HG02571 (cell line): ENCODE data around the gene TMEM232.
"Not testable (repeated sequence)": the region's sequence is repeated elsewhere in the genome, so short reads cannot be mapped to it uniquely, and the experiment has no call there.

ENCODE experiments used
- ATAC-seq: cut with Tn5 transposase; IDR thresholded peaks from one replicate; pipeline ENCODE4 v1.9.1; 2021; ENCODE audit warnings: mild to moderate bottlenecking, moderate library complexity; ENCODE audit not compliant: unreplicated experiment

Gene TMEM232

DNA sequence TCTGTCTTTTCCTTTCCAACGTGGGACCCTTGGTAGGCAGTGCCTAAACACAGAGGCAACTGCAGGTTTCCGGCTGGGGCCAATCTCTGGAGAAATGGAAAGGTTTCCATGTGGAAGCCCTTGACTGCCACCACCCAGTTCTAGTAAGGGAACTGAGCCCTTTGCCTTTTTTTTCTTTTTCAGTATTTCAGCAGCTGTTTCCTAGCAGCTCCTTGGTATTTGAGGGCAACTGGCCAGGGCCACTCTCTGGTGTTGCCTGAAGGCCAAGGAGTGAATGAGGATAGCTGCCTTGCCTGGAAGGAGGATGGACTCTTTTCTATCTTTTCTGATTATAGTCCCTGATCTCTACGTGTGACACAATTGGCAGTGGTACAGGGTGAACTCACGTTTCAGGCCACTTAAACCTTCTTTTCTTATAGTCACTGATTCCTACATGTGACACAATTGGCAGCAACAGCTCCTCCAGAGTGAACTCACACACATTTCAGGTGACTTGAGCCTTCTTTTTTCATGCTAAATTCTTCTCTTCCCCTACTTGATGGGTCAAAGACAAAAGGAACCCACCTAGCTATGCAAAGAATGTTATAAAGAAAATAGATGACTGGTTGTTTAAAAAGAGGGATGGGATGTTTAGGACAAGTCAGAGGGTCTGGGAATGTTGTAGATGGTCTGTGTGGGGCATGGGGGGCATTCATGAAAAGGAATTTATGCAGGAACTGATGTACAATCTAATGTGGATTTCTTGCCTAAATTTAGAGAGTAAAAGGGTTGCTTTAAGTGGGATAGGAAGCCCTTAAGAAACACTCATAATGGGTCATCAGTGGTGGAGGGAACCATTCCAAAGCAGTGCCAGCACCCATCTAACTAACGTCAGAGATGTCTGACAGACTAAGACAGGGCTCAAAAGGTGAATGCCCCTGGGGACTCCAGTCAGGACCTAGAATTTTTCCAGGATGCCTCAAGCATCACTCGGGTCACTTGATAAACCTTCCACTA lies 190.1 kb downstream of the TMEM232 start:
- no peak for ATAC-seq

GRCh38 chr5:110535146-110535545 lies 191.3 kb downstream of the TMEM232 start:
- not testable (repeated sequence) for ATAC-seq

GRCh38 chr5:110525762-110526161 lies 200.7 kb downstream of the TMEM232 start:
- no peak for ATAC-seq

DNA sequence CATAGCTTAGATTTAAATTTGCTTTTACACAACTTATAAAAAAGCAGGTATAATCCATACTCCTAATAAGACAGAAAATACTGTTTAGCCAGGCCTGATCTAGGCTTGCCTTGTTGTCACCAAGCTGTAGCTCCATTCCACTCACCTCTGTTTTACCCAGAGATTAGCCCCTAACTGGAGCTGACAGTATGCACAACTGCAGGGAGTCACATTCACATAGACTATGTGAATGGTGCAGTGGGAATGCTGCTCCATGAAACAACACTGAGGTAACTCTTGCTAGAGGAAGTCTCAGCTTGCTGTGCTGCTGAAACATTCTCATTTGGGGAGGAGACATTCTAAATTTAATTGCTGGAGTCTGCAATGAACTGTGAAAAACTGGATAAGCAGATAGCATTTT lies 209.1 kb downstream of the TMEM232 start:
- ATAC-seq: no peak

- ATAC-seq: no peak
Measured at GRCh38 chr5:110514030-110514429, 212.4 kb downstream of the TMEM232 start.

GRCh38 chr5:110512266-110512665 lies 214.2 kb downstream of the TMEM232 start:
- no peak for ATAC-seq

GRCh38 chr5:110510146-110510545 lies 216.3 kb downstream of the TMEM232 start:
- no peak for ATAC-seq

DNA sequence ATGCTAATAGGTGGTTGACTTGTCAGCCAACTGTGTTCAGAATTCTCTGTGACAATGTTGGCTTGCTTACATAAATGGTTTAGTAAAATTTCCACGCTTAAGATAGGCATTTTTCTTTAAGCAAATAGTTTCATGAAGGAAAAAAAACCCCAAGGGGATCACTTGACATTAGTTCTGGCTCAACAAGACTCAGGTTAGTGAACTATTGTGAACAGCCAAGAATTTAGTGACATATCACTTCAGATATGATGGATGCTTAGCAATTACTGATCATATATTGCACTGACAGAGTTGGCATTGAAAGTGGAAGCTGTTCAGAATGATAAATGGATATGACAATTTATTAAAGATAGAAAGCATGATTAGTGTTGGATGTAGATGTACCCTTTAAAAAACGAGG lies 218.5 kb downstream of the TMEM232 start:
- ATAC-seq: no peak

- no peak for ATAC-seq
Measured at GRCh38 chr5:110506378-110506777, 220.1 kb downstream of the TMEM232 start.

DNA sequence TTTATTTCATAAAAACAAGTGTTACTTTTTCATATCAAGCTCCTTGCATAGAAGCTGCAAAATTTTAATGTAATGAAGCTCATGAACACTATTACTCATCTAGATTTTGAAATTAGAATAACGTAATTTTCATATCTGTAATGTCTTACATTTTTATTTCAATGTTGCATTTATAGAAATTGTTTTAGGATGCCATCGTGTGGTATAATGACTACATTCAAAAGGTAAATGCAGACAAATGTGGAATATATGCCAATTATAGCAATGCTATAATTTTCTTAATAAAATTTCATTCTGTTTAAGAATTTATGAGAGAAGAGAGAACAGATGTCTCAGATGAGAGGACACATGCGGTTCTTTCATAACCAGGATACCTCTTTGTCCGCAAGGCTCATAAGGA lies 230.2 kb downstream of the TMEM232 start:
- no peak for ATAC-seq

DNA sequence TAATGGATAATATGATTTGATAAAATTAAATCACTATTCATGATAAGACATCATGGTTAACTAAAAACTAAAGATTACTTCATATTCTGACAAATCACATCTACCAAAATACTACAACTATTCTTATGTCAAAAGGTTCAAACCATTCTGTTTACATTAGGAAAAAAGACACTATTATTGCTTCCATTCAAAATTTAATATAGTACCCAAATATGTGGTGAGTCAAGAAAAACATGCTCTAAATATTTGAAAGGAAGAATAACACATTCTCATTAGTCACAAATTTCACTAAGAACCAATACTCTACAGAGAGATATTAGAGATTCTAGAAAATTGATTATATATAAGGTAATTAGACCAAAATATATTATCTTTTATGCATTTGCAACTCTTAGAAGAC lies 234.0 kb downstream of the TMEM232 start:
- ATAC-seq: no peak

DNA sequence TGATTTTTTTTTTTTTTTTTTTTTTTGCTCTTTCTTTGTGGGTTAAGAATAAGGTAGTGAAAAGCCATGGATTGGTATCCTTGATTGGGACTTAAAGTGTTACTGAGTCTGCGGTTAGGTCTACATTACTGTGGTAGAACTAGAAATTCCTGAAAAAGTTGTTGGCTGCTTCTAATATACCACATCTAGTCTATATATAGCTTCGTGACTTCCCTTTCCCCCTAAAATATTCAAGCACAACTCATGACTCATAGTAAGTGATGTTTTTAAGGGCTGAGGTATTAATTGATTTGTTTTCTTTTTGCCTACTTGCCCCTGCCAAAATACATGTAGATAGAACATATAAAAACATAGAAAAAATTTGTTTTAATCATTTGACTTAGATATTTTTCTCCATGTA lies 247.6 kb downstream of the TMEM232 start:
- no peak for ATAC-seq

DNA sequence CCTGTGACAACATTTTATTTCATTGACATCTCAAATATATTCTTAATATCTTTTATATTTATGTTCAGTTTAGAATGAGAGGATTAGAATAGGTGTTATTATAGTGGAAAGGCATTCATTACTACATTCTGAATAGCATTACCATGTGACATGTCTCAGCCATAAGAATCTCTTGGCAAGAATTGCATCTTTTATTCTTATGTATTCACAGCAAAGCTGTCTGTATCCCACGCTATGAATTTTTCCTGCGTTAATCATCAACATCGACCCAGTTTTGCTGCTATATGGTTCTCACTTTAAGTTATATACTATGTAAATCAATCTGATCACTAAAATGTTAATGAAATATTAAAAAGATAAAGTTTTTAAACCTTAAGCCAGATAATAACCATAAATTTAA lies 248.6 kb downstream of the TMEM232 start:
- ATAC-seq: no peak

DNA sequence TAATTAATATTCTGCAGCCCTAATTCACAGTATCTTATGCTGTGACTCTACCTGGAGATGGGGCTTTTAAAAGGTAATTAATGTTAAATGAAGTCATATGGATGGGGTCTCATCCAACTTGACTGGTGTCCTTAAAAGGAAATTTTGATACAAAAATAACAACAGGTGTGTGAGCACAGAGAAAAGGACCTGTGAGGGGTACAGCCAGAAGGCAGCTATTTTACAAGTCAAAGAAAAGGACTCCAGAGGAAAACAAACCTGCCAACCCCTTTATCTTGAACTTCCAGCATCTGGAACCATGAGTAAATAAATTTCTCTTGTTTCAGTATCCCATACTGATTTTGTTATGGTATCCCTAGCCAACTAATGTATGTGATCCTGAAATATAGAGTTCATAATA lies 250.3 kb downstream of the TMEM232 start:
- no peak for ATAC-seq

- ATAC-seq: no peak
Measured at GRCh38 chr5:110475529-110475928, 250.9 kb downstream of the TMEM232 start.

DNA sequence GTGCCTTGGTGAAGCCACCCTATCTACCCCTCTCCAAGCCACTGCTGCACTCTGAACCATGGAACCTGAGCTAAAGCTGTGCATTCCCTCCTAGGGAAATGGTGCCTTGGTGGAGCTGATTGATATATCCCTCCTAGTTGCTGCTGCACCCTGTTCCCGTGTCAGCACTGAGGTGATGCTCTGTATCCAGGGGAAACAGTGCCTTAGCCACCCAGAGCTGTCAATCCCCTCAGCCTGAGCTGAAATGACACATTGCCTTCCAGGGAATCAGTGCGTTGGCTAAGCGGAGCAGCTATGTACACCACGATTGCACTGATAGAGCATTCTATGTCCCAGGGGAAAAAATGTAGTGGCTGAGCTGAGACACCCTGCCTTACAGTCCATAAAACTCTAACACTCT lies 257.0 kb downstream of the TMEM232 start:
- ATAC-seq: no peak

GRCh38 chr5:110463106-110463505 lies 263.4 kb downstream of the TMEM232 start:
- ATAC-seq: no peak

GRCh38 chr5:110460837-110461236 lies 265.6 kb downstream of the TMEM232 start:
- no peak for ATAC-seq

GRCh38 chr5:110458313-110458712 lies 268.2 kb downstream of the TMEM232 start:
- no peak for ATAC-seq

DNA sequence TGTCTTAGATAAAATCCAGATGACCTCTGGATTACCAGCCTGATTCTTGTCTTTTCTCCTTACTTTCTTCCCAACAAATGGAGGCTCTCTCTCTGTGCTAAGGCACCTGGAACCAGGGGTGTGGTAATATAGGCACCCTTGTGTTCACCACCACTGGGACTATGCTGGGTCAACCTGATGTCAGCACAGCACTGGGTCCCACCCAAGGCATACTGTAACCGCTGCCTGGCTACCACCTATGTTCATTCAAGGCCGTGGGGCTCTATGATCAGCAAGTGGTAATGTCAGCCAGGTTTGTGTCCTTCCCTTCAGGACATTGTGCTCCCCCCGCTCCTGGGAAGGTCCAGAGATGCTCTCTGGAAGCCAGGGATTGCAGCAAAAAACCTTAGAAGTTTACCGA lies 283.6 kb downstream of the TMEM232 start:
- ATAC-seq: no peak

DNA sequence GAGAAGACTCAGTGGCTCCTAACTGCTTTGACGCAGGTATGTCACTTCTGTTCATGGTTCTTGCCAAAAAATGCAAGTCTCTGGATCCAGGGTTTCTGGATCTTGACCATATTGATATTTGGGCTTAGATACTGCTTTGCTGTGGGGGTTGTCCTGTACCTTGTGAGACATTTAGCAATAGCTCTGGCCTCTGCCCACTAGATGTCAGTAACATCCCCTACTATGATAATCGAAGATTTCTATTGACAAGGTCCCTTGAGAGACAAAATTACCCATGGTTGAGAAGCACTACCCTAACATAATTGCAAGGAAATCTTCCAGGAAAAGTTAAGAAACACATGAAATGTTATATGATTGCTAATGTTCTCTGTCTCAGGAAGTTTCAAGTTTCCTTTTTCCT lies 285.4 kb downstream of the TMEM232 start:
- peak; percentile 68 for ATAC-seq

- ATAC-seq: no peak
Measured at GRCh38 chr5:110440058-110440457, 286.4 kb downstream of the TMEM232 start.

GRCh38 chr5:110439296-110439695 lies 287.2 kb downstream of the TMEM232 start:
- ATAC-seq: no peak
